HCT116 (cell line): Measurements from ENCODE around the gene CPA4. TPM values are rescaled to one million over a fixed set of nuclear protein-coding genes. Genes with fewer than 3 reads are reported as not detected.

ENCODE experiments used
- ATAC-seq: fragments of 200-7000 bp; cut with Tn5 transposase; 2 replicates; pipeline ENCODE4 v1.9.1; 2020; ENCODE audit warnings: mild to moderate bottlenecking, moderate library complexity
- BruUV-seq: library from RNA; stranded (reverse); fragments of 400-500 nt; replicated peaks from 2 replicates; lab custom pipeline; 2021; lab: Mats Ljungman, UMichigan
- CTCF ChIA-PET: fragments of 300-600 bp; sonication (Branson Sonifier 250); formaldehyde crosslinking; loops from one replicate; lab custom pipeline; 2021; ENCODE audit warnings: antibody characterized with exemption; lab: Charles Lee
- POLR2A ChIA-PET: fragments of 300-600, 350-600 bp; sonication (Branson Sonifier 250); formaldehyde crosslinking; loops from one replicate; lab custom pipeline; 2021; ENCODE audit warnings: antibody characterized with exemption; lab: Charles Lee
- RAD21 ChIA-PET, 2 experiments: fragments of 300-600 bp; sonication (Branson Sonifier 250); formaldehyde crosslinking; loops; one replicate each; lab custom pipeline; 2023; ENCODE audit warnings: low total read pairs in 2 of 2; ENCODE audit not compliant: uncharacterized antibody in 2 of 2, unreplicated experiment in 2 of 2, low non-redundant PET in 1 of 2; lab: Charles Lee
- DNase-seq: peaks from one replicate; pipeline ENCODE4 v3.0.0-alpha.2; 2010; ENCODE audit warnings: low read depth, low spot score
- H2AFZ ChIP-seq: fragments of 200-600 bp; shearing (Covaris generic), sonication (generic); 2 replicates; pipeline ENCODE4 v1.6.1; 2017; ENCODE audit warnings: low read depth, mixed run types, mixed read lengths, antibody characterized with exemption, low read length; ENCODE audit not compliant: poor library complexity, severe bottlenecking
- H3K27ac ChIP-seq: 2 replicates; pipeline ENCODE4 v1.5.1; 2012; ENCODE audit warnings: low read depth, low read length
- H3K27me3 ChIP-seq: fragments of 200-600 bp; sonication (generic); 2 replicates; pipeline ENCODE4 v1.6.1; 2016; ENCODE audit warnings: mixed run types, low read length, mixed read lengths; ENCODE audit not compliant: insufficient read depth
- H3K36me3 ChIP-seq, 2 experiments: fragments of 200-500 bp in 1 of 2; fragments of 200-600 bp in 1 of 2; sonication (Bioruptor generic) in 1 of 2; sonication (generic) in 1 of 2; 2 replicates each; pipeline versions ENCODE4 v1.5.1 to v1.6.1; 2014 to 2016; ENCODE audit warnings: low read length in 2 of 2, inconsistent platforms in 1 of 2, mixed read lengths in 1 of 2, mixed run types in 1 of 2; ENCODE audit not compliant: insufficient read depth in 2 of 2, control insufficient read depth in 1 of 2
- H3K4me1 ChIP-seq, 2 experiments: fragments of 200-600 bp in 1 of 2; sonication (generic) in 1 of 2; 2 replicates each; pipeline versions ENCODE4 v1.5.1 to v1.6.1; 2012 to 2017; ENCODE audit warnings: low read length in 2 of 2, inconsistent platforms in 1 of 2, mild to moderate bottlenecking in 1 of 2, mixed read lengths in 1 of 2, mixed run types in 1 of 2, moderate library complexity in 1 of 2; ENCODE audit not compliant: insufficient read depth in 2 of 2, control insufficient read depth in 1 of 2
- H3K4me2 ChIP-seq: fragments of 200-600 bp; sonication (generic); 2 replicates; pipeline ENCODE4 v1.6.1; 2017; ENCODE audit warnings: mixed run types, low read length, mixed read lengths
- H3K4me3 ChIP-seq, 2 experiments: fragments of 200-600 bp in 1 of 2; sonication (generic) in 1 of 2; replicated peaks in 1 of 2; 2 replicates each; pipeline ENCODE4 v1.5.1; 2011 to 2016; ENCODE audit warnings: low read length in 2 of 2, control low read depth in 1 of 2, low read depth in 1 of 2, mild to moderate bottlenecking in 1 of 2, mixed read lengths in 1 of 2, mixed run types in 1 of 2
- H3K79me2 ChIP-seq: fragments of 200-600 bp; sonication (generic); 2 replicates; pipeline ENCODE4 v1.6.1; 2017; ENCODE audit warnings: mild to moderate bottlenecking, mixed run types, low read length, moderate library complexity, mixed read lengths; ENCODE audit not compliant: insufficient read depth
- H3K9ac ChIP-seq: fragments of 200-600 bp; sonication (generic); 2 replicates; pipeline ENCODE4 v1.6.1; 2016; ENCODE audit warnings: low read length, mixed read lengths
- H3K9me2 ChIP-seq: fragments of 200-600 bp; sonication (generic), shearing (Covaris generic); 2 replicates; pipeline ENCODE4 v1.6.1; 2017; ENCODE audit warnings: mixed run types, mild to moderate bottlenecking, moderate library complexity; ENCODE audit not compliant: insufficient read depth
- H3K9me3 ChIP-seq, 2 experiments: fragments of 200-500 bp in 1 of 2; fragments of 200-600 bp in 1 of 2; sonication (Bioruptor generic) in 1 of 2; sonication (generic) in 1 of 2; 2 replicates each; pipeline ENCODE4 v1.6.1; 2014 to 2017; ENCODE audit warnings: low read length in 2 of 2, mixed read lengths in 2 of 2, inconsistent platforms in 1 of 2, low read depth in 1 of 2, mild to moderate bottlenecking in 1 of 2, mixed run types in 1 of 2, moderate library complexity in 1 of 2; ENCODE audit not compliant: control insufficient read depth in 1 of 2, insufficient read depth in 1 of 2
- H4K20me1 ChIP-seq: fragments of 200-600 bp; sonication (generic), shearing (Covaris generic); 2 replicates; pipeline ENCODE4 v1.6.1; 2017; ENCODE audit warnings: mixed run types, mild to moderate bottlenecking, moderate library complexity; ENCODE audit not compliant: insufficient read depth
- ATF3 ChIP-seq: IDR thresholded peaks from 2 replicates; pipeline ENCODE4 v1.6.1; 2012
- CBX3 ChIP-seq: IDR thresholded peaks from 2 replicates; pipeline ENCODE4 v1.6.1; 2012; ENCODE audit warnings: low read depth
- EGR1 ChIP-seq: IDR thresholded peaks from 2 replicates; pipeline ENCODE4 v1.6.1; 2012; ENCODE audit warnings: low read depth
- ELF1 ChIP-seq: IDR thresholded peaks from 2 replicates; pipeline ENCODE4 v1.6.1; 2012; ENCODE audit warnings: low read depth, borderline replicate concordance
- EZH2 ChIP-seq: fragments of 200-600 bp; sonication (generic); IDR thresholded peaks from 2 replicates; pipeline ENCODE4 v1.6.1; 2017; ENCODE audit warnings: antibody characterized with exemption, mixed run types
- JUND ChIP-seq: IDR thresholded peaks from 2 replicates; pipeline ENCODE4 v1.6.1; 2012
- MAX ChIP-seq: IDR thresholded peaks from 2 replicates; pipeline ENCODE4 v1.6.1; 2012
- POLR2A ChIP-seq: IDR thresholded peaks from 2 replicates; pipeline ENCODE4 v1.7.0; 2011; ENCODE audit warnings: borderline replicate concordance; ENCODE audit not compliant: insufficient read depth, insufficient read length; ENCODE audit errors: extremely low read depth
- POLR2AphosphoS5 ChIP-seq: IDR thresholded peaks from 2 replicates; pipeline ENCODE4 v1.6.1; 2011; ENCODE audit warnings: mild to moderate bottlenecking, low read depth, low read length, moderate library complexity
- REST ChIP-seq: IDR thresholded peaks from 2 replicates; pipeline ENCODE4 v1.6.1; 2012; ENCODE audit warnings: low read depth
- YY1 ChIP-seq: IDR thresholded peaks from 2 replicates; pipeline ENCODE4 v1.6.1; 2011; ENCODE audit warnings: low read length, low read depth, moderate library complexity, mild to moderate bottlenecking; ENCODE audit not compliant: insufficient replicate concordance; ENCODE audit errors: extremely low read depth
- ZBTB33 ChIP-seq: IDR thresholded peaks from 2 replicates; pipeline ENCODE4 v1.6.1; 2011; ENCODE audit warnings: mild to moderate bottlenecking, low read length, moderate library complexity; ENCODE audit not compliant: insufficient replicate concordance; ENCODE audit errors: extremely low read depth
- ZNF274 ChIP-seq: fragments of 200-500 bp; sonication (Bioruptor generic); IDR thresholded peaks from 2 replicates; pipeline ENCODE4 v1.6.1; 2014; ENCODE audit warnings: mild to moderate bottlenecking, low read depth, low read length, inconsistent platforms
- intact Hi-C: fragments of 100-400 bp; cut with micrococcal nuclease; formaldehyde crosslinking; loops from 2 replicates; pipeline ENCODE4 v1.10.0; 2022
- total RNA-seq: library from RNA; stranded (reverse); gene quantifications from one replicate; pipeline ENCODE4 v1.2.1, GENCODE V29; 2021; ENCODE audit not compliant: unreplicated experiment

Gene CPA4
- total RNA-seq, 1 experiment from 2014 or later, result 38.7 TPM

- Histone ChIP-seq H3K9ac (no peak overlapping the region), H3K4me1 (peaks cover 0 to 3% of the 10 kb centered on the region in 2 experiments; a peak in 1 of 4 replicates), H3K9me3 (no peaks in the 10 kb centered on the region), H3K79me2 (no peaks in the 10 kb centered on the region), H4K20me1 (no peaks in the 10 kb centered on the region), H3K27ac (no peak overlapping the region), H2AFZ (peak overlapping the region; percentile 53), H3K4me2 (no peak overlapping the region), H3K27me3 (no peaks in the 10 kb centered on the region), H3K9me2 (no peaks in the 10 kb centered on the region), H3K36me3 (no peaks in the 10 kb centered on the region), H3K4me3 (no peak overlapping the region)
- ChIA-PET POLR2A (no interaction called here), CTCF (no interaction called here), RAD21 (no interaction called here)
- DNase-seq (no peak), ATAC-seq (no peak)
- intact Hi-C loops, result loop anchor here (10.0 kb wide), 1 partner anchor 214 kb away; no protein-coding TSS in a partner anchor
- no TSS peak for BruUV-seq
- TF ChIP-seq EZH2 (no peak), ATF3 (no peak), YY1 (no peak), JUND (no peak), ZNF274 (no peak), ELF1 (no peak), CBX3 (no peak), EGR1 (no peak), REST (no peak), POLR2A (no peak), ZBTB33 (no peak), MAX (no peak), POLR2AphosphoS5 (no peak)
Measured at GRCh38 chr7:130270947-130271800, 21.8 kb upstream of the CPA4 start.
